HepG2 (cell line): ENCODE data around the gene PGC. TPM values are rescaled to one million over a fixed set of nuclear protein-coding genes. Genes with fewer than 3 reads are reported as not detected.

Source experiments
- E2F1 ChIP-seq: sonication (generic); formaldehyde crosslinking; IDR thresholded peaks from 2 replicates; pipeline ENCODE4 v1.5.0; 2020; ENCODE audit warnings: missing genetic modification reagents
- EED ChIP-seq: sonication (generic); formaldehyde crosslinking; IDR thresholded peaks from 2 replicates; pipeline ENCODE4 v1.5.0; 2020; ENCODE audit warnings: mild to moderate bottlenecking, missing genetic modification reagents
- GTF2F1 ChIP-seq: fragments of 150-350 bp; IDR thresholded peaks from 2 replicates; pipeline ENCODE4 v1.6.1; 2014; ENCODE audit warnings: low read length
- JUN ChIP-seq: sonication (generic); formaldehyde crosslinking; IDR thresholded peaks from 2 replicates; pipeline ENCODE4 v1.4.0; 2020; ENCODE audit warnings: mild to moderate bottlenecking, missing genetic modification reagents
- KDM5B ChIP-seq: sonication (generic); formaldehyde crosslinking; IDR thresholded peaks from 2 replicates; pipeline ENCODE4 v1.4.0; 2020; ENCODE audit warnings: missing genetic modification reagents, mild to moderate bottlenecking, borderline replicate concordance
- KLF9 ChIP-seq: IDR thresholded peaks from 2 replicates; pipeline ENCODE4 v1.6.1; 2016; ENCODE audit warnings: low read depth
- NONO ChIP-seq, 2 experiments: fragments of 450-650 bp in 1 of 2; sonication (generic) in 1 of 2; formaldehyde crosslinking in 1 of 2; IDR thresholded peaks in 1 of 2; conservative IDR thresholded peaks in 1 of 2; 2 replicates each; pipeline versions ENCODE4 v1.6.1 to v1.8.0; 2017 to 2022; ENCODE audit warnings: mild to moderate bottlenecking in 1 of 2, missing genetic modification reagents in 1 of 2, moderate library complexity in 1 of 2
- PHB2 ChIP-seq: fragments of 450-650 bp; IDR thresholded peaks from 2 replicates; pipeline ENCODE4 v1.6.1; 2018; ENCODE audit not compliant: partially characterized antibody
- THAP9 ChIP-seq: sonication (generic); formaldehyde crosslinking; IDR thresholded peaks from 2 replicates; pipeline ENCODE4; 2020; ENCODE audit warnings: missing genetic modification reagents, mild to moderate bottlenecking, borderline replicate concordance
- ZNF124 ChIP-seq: sonication (generic); formaldehyde crosslinking; IDR thresholded peaks from 2 replicates; pipeline ENCODE4 v1.4.0; 2020; ENCODE audit warnings: missing genetic modification reagents
- ZNF44 ChIP-seq: sonication (generic); formaldehyde crosslinking; IDR thresholded peaks from 2 replicates; pipeline ENCODE4 v1.5.1; 2020; ENCODE audit warnings: mild to moderate bottlenecking, missing genetic modification reagents
- ZNF543 ChIP-seq: sonication (generic); formaldehyde crosslinking; IDR thresholded peaks from 2 replicates; pipeline ENCODE4 v1.4.0; 2020; ENCODE audit warnings: mild to moderate bottlenecking, missing genetic modification reagents
- ZNF556 ChIP-seq: sonication (generic); formaldehyde crosslinking; IDR thresholded peaks from 2 replicates; pipeline ENCODE4 v1.4.0; 2020; ENCODE audit warnings: mild to moderate bottlenecking, missing genetic modification reagents, borderline replicate concordance
- ZNF589 ChIP-seq: sonication (generic); formaldehyde crosslinking; conservative IDR thresholded peaks from 2 replicates; pipeline ENCODE4 v1.8.0; 2022; ENCODE audit warnings: mild to moderate bottlenecking, moderate library complexity, missing genetic modification reagents
- ZNF770 ChIP-seq: sonication (generic); formaldehyde crosslinking; IDR thresholded peaks from 2 replicates; pipeline ENCODE4 v1.5.0; 2020; ENCODE audit warnings: mild to moderate bottlenecking, missing genetic modification reagents
- polyA plus RNA-seq, 8 experiments: library from polyadenylated mRNA; depleted of rRNA in 3 of 8; stranded (reverse) in 7 of 8; unstranded in 1 of 8; fragments of >200 nt; fragmentation: Illumina TruSeq in 4 of 8; extraction: Trizol in 4 of 8; gene quantifications; 2 replicates each; pipeline versions ENCODE4 v1.2.1 to v1.2.3, GENCODE V29; 2011 to 2016; ENCODE audit warnings: low read depth in 4 of 8, missing spikeins in 1 of 8, mixed read lengths in 1 of 8; ENCODE audit not compliant: insufficient read depth in 1 of 8
- total RNA-seq, 5 experiments: library from RNA; depleted of rRNA; stranded (reverse); fragments of >200 nt; fragmentation: Illumina TruSeq; extraction: Trizol; gene quantifications; 2 replicates each; pipeline ENCODE4 v1.2.3, GENCODE V29; 2016; ENCODE audit warnings: low read depth in 1 of 5
- TF ChIP-seq, protein P1 (sequence below), 2 experiments: sonication (generic) in 1 of 2; formaldehyde crosslinking in 1 of 2; IDR thresholded peaks; 2 replicates each; pipeline versions ENCODE4 v1.6.1 to v1.9.0; 2014 to 2022; ENCODE audit warnings: antibody characterized with exemption in 1 of 2, borderline replicate concordance in 1 of 2, inconsistent platforms in 1 of 2, low read depth in 1 of 2, missing genetic modification reagents in 1 of 2

Gene PGC
- total and polyA plus RNA-seq, 2 of the 13 experiments (the other 11 are each of a cell fraction or from before 2014, with no cell fraction given): 426 to 502 TPM

DNA sequence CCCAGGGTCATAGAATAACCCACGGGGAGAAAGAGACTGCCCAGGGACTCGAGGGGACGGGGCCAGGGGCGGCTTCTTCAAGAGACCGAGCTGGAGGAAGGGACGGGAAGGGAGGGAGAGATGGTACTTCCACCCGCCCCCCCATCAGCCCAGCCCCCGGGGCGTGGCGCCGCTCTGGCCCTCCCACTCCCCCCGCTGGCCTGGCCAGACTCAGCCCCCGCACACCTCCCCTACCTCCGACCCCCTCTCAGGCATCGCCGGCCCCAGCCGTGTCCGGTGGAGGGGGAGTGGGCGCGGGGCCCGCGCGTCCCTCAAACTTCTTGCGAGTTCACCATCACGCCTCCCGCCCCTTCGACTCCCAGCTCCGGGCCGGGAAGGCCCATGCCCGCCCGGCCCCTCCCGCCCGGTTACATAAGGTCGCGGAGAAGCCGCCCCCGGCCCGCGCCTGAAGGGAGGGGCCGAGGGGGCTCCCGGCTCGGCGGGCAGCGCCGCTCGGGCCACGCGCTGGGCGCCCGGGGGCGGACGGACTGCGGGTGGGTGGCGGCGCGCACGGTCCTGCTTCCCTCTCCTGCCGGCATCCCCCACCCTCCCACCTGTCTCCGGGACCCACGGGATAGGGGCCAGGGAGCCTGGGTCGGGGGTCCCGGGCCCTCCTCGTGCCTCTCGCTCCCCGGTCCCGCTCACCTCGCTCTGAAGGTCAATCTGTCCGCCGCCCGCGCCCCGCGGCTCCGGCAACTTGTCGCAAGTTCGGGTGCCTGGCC, 12.4 kb downstream of the PGC start (continued):
- TF ChIP-seq EED (peak; percentile 70), GTF2F1 (no peak), THAP9 (no peak), ZNF124 (no peak), JUN (no peak), ZNF543 (CRISPR knock-in tag) (no peak), KLF9 (no peak), ZNF556 (CRISPR knock-in tag) (no peak), KDM5B (CRISPR knock-in tag) (peak; percentile 56; the same call in 1 of the 2 replicates), PHB2 (no peak), ZNF770 (CRISPR knock-in tag) (0 out of 2 replicates have a peak, but pooled peaks have one; percentile 48), ZNF589 (CRISPR knock-in tag) (0 out of 2 replicates have a peak, but pooled peaks have one; percentile 12), ZNF44 (no peak), E2F1 (CRISPR knock-in tag) (no peak), NONO (IDR thresholded peaks at IDR 0.05) (no peak), NONO (CRISPR knock-in tag; conservative IDR thresholded peaks at IDR 0.05) (no peak; the same call in 1 of the 2 replicates)
- TF ChIP-seq, protein P1, sequence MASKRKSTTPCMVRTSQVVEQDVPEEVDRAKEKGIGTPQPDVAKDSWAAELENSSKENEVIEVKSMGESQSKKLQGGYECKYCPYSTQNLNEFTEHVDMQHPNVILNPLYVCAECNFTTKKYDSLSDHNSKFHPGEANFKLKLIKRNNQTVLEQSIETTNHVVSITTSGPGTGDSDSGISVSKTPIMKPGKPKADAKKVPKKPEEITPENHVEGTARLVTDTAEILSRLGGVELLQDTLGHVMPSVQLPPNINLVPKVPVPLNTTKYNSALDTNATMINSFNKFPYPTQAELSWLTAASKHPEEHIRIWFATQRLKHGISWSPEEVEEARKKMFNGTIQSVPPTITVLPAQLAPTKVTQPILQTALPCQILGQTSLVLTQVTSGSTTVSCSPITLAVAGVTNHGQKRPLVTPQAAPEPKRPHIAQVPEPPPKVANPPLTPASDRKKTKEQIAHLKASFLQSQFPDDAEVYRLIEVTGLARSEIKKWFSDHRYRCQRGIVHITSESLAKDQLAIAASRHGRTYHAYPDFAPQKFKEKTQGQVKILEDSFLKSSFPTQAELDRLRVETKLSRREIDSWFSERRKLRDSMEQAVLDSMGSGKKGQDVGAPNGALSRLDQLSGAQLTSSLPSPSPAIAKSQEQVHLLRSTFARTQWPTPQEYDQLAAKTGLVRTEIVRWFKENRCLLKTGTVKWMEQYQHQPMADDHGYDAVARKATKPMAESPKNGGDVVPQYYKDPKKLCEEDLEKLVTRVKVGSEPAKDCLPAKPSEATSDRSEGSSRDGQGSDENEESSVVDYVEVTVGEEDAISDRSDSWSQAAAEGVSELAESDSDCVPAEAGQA (IDR thresholded peaks at IDR 0.05; ENCODE audit: low read depth): no peak
- TF ChIP-seq, protein P1 (CRISPR knock-in tag; IDR thresholded peaks at IDR 0.05; ENCODE audit: borderline replicate concordance): no peak
